GM18507 (cell line): ENCODE data around the gene NUP42.
"Not testable (repeated sequence)": the region's sequence is repeated elsewhere in the genome, so short reads cannot be mapped to it uniquely, and the experiment has no call there.

Experiments
- DNase-seq: peaks from one replicate; pipeline ENCODE4 v3.0.0; 2011; ENCODE audit warnings: low read depth; ENCODE audit not compliant: insufficient read length; ENCODE audit errors: extremely low spot score
- FAIRE-seq: peaks from 2 replicates; lab custom pipeline; 2011; peaks lifted over from hg19 to GRCh38; lab: Jason Lieb, UNC

The NUP42 gene

DNA sequence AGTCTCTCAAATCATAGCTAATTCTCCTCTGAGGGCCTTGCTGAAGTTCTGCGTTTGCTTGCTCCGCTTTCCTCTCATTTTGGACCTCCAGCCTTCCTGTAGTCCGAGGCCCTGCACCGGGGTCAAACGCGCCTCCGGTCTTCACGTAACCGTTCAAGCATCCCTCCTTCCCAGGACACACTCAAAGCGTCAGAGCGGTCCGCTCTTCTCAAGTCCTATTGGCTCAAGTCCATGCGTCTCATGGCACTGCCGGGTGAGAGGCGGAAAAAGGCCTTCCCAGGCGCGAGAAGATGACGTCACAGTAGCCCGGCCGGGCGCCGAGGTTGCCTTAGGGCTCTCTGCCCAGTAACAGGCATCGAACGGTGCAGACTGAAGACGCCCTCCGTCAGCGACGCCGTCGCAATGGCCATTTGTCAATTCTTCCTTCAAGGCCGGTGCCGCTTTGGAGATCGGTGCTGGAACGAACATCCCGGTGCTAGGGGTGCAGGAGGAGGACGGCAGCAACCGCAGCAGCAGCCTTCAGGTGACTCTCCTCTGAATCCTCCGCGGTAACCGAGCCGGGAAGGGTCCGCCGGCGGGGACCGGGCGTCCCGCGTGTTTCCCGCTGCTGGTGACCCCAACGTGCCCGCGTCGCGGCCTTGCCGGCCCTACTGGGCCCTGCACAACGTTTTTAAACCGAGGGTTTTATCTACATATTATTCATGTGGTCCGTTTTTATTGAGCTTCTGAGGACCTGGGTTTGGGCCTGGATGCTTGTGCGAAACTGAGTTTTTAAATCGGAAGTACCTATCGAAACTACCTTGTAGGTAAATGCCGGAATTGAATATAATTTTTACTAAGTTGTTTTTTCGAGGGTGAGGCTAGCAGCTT lies at the start of gene NUP42:
TSS of gene NUP42 (plus strand) at position 365 of the 870 bp plus-strand sequence. CDS start at position 403, 38 bp downstream.
- FAIRE-seq = peak; percentile 99
- peak; percentile 89 for DNase-seq

DNA sequence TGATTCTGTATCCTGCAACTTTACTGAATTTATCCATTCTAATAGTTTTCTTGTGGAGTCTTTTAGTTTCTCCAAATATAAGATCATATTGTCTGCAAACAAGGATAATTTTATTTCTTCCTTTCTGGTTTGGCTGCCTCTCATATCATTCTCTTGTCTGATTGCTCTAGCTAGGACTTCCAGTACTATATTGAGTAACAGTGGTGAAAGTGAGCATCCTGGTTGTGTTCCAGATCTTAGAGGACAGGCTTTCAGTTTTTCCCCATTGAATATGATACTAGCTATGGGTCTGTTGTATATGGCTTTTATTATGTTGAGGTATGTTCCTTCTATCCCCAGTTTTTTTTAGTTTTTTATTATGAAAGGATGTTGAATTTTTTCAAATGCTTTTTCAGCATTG lies 48.1 kb upstream of the NUP42 start:
- no peak for DNase-seq
- FAIRE-seq = no peak

- DNase-seq (no peak), FAIRE-seq (no peak)
Observed at GRCh38 chr7:23135755-23136154, 46.1 kb upstream of the NUP42 start.

- DNase-seq = no peak
- FAIRE-seq = no peak
Observed at GRCh38 chr7:23136216-23136615, 45.6 kb upstream of the NUP42 start.

GRCh38 chr7:23157679-23158078 lies 24.2 kb upstream of the NUP42 start:
- DNase-seq (no peak), FAIRE-seq (no peak)

DNA sequence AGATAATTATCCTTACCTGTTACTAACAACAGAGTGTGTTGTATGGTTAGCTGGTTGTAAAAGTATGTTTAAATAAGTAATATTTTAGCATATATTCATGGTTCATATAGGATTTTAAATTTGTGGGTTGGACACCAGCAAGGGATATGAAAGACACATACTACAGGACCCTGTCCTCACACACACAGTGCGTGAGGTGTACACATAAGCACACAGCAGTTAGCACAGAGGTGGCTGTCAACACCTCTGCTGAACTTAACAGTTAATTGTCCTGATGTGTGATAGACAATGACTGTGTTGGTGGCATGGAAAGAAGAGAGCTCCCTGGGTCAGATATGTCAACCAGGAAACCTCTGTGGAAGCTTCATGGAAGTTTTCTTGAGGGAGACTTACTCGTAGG lies 23.3 kb upstream of the NUP42 start:
- DNase-seq (no peak), FAIRE-seq (no peak)

GRCh38 chr7:23161482-23161881 lies 20.4 kb upstream of the NUP42 start:
- no peak for FAIRE-seq
- DNase-seq = no peak

DNA sequence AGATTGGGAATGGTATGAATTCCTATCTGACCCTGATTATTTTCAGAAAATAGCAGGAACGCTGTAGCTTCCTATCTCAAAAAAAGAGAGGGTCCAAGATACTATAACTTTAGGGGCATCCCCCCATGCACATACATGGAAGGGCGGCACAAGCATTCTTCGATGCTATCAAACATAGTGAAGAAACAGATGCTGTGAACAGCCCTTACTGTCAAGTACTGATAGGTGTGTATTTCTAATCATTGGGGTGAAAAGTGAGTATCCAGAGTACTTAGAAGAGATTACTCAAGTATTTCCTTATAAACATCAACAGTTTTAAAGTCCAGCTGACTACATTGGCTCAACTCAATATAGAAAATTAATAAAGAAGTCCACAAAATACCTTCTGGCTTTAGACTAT lies 17.0 kb upstream of the NUP42 start:
- FAIRE-seq (no peak), DNase-seq (no peak)

- FAIRE-seq = no peak
- DNase-seq = no peak
Observed at GRCh38 chr7:23165316-23165715, 16.5 kb upstream of the NUP42 start.

- FAIRE-seq (no peak), DNase-seq (no peak)
Observed at GRCh38 chr7:23167691-23168090, 14.2 kb upstream of the NUP42 start.

- FAIRE-seq = no peak
- no peak for DNase-seq
Observed at GRCh38 chr7:23168111-23168885, 13.6 kb upstream of the NUP42 start.

DNA sequence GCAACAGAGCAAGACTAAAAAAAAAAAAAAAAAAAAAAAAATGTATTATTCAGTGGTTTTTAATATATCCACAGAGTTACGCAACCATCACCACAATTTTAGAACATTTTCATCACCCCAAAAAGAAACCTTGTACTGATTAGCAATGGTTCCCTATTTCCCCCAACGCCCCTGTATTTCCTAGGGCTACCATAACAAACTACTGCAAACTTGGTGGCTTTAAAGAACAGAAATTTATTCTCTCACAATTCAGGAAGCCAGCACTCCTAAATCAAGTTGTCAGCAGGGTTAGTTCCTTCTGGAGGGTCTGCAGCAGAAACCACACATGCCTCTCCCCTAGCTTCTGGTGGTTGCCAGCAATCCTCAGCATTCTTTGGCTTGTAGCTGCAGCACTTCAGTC lies 5.9 kb upstream of the NUP42 start:
- DNase-seq = no peak
- no peak for FAIRE-seq

DNA sequence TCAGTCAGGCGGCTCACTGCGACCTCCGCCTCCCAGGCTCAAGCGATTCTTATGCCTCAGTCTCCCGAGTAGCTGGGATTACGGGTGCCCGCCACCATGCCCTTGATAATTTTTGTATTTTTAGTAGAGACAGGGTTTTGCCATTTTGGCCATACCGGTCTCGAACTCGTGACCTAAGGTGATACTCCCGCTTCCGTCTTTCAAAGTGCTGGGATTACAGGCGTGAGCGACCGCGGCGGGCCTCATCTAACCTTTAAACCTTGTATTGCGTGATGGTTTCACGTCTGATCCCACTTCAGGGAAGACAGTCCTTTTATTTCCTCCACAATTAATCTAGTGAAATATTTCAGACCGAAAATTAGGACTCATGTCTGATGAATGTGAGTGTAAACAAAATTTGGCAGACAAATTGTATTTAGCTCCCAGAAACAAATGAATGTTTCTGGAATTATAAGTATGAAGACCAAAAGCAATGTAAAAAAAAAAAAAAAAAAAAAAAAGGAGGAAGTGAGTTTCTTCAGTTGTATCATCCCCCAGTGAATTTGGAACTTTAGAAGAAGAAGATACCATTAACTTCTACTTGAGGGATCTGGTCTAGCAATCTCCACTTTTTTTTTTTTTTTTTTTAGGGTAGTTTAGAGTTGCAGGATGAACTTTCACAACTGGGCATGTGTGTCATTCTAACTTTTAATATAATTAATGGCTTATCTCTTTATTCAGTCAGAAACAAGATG lies 1.6 kb downstream of the NUP42 start:
- DNase-seq (no peak), FAIRE-seq (no peak)

DNA sequence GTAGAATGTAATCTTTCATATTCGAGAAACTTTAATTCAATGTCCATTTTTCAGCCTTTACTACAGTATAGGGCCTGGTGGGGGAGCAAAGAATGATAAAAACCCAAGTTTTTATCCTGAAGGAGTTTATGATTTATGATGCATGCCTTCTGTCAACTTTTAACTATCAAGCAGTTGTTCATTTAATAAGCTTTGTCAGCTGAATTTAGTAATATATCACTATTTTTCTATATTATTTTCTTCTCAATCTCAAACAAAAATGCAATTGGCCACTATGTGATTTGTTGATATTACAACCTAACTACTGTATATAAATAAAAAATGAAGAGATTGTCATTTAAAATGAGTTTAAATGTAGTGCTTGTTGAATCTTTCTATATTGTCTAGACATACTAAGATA lies 2.4 kb downstream of the NUP42 start:
- no peak for FAIRE-seq
- no peak for DNase-seq

- peak; percentile 38 for FAIRE-seq
Observed at GRCh38 chr7:23184709-23185359, 3.0 kb downstream of the NUP42 start.

GRCh38 chr7:23185980-23186379 lies 4.1 kb downstream of the NUP42 start:
- FAIRE-seq (no peak), DNase-seq (no peak)

More at GRCh38 chr7:23184709-23185359, 3.0 kb downstream of the NUP42 start:
- DNase-seq = no peak

- DNase-seq (no peak), FAIRE-seq (no peak)
Observed at GRCh38 chr7:23191022-23191421, 9.2 kb downstream of the NUP42 start.

- DNase-seq, FAIRE-seq: not testable (repeated sequence)
Observed at GRCh38 chr7:23193650-23194227, 11.9 kb downstream of the NUP42 start.

DNA sequence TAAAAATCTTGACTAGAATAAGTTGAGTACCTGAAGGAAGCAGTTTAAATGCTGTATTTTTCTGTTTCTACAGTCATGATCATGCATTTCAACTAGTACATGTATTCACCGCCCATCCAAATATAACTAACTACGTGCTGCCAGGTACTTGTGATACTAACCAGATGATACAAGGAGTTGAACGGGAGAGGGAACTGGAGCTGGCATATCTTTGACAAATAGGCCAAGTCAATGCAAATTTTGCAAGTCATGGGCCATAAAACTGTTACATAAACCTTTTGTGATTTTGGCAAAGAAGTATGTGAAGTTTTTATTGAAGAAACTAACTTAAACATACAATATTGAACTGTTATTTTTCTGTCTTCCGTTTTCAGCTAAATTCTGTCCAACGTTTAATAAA lies 14.5 kb downstream of the NUP42 start:
- DNase-seq = no peak
- no peak for FAIRE-seq
